Right ventricle myocardium superior (tissue), 1 donor: ENCODE results near the gene ABHD12. TPM values are rescaled to one million over a fixed set of nuclear protein-coding genes. Genes with fewer than 3 reads are reported as not detected.
"Not testable (repeated sequence)": the region's sequence is repeated elsewhere in the genome, so short reads cannot be mapped to it uniquely, and the experiment has no call there.

Experiments used
- ATAC-seq: fragments of 200-7000 bp; cut with Tn5 transposase; one replicate; pipeline ENCODE4 v1.9.1; 2020; ENCODE audit warnings: mild to moderate bottlenecking; ENCODE audit not compliant: poor library complexity
- DNase-seq: peaks from one replicate; pipeline ENCODE4 v3.0.0-alpha.2; 2020
- intact Hi-C: fragments of 100-400 bp; cut with DNase I; formaldehyde crosslinking; loops from one replicate; pipeline ENCODE4 v1.11.2; 2022
- total RNA-seq: library from RNA; stranded (reverse); fragmentation: NEBNext Ultra II Directional; extraction: Animal tissue kit (Norgen Biotek cat#: 25700); gene quantifications from one replicate; pipeline ENCODE4 v1.2.1, GENCODE V29; 2021
- donor health status: DM: no; HTN: yes; CAD: no; lungs with severe emphysema.

ABHD12 gene
- total RNA-seq, 1 donor from 2014 or later = 21.1 TPM

DNA sequence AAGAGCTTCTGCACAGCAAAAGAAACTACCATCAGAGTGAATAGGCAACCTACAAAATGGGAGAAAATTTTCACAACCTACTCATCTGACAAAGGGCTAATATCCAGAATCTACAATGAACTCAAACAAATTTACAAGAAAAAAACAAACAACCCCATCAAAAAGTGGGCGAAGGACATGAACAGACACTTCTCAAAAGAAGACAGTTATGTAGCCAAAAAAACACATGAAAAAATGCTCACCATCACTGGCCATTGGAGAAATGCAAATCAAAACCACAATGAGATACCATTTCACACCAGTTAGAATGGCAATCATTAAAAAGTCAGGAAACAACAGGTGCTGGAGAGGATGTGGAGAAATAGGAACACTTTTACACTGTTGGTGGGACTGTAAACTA lies 55.7 kb downstream of the ABHD12 start:
- DNase-seq, intact Hi-C loops, ATAC-seq: not testable (repeated sequence)

DNA sequence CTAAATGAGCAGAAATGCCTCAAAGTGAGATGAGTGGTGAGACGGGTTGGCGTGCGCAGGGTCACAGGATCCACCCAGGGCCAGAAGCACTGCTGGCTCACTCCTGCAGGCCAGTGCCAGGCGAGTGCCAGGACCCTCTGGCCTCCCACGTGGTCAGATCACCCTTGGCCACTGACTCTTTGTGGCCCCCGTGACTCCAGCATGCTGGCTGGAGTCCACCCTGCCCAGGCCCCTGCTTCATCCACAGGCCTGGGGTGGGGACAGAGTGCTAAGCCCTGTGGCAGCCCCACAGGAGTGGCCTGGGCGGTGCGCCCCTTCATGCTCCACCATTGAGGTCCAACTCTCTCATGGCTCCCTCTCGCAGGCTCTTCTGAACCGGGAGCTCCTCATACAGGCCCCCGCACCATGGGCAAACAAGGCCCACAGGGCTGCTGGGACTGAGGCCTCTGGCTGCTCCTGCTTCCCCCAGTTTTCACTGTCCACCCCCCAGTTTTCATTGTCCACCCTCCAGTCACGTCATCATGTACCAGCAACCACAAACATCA lies 61.6 kb downstream of the ABHD12 start:
- ATAC-seq = no peak
- DNase-seq = no peak
- intact Hi-C loops = no loop called here

DNA sequence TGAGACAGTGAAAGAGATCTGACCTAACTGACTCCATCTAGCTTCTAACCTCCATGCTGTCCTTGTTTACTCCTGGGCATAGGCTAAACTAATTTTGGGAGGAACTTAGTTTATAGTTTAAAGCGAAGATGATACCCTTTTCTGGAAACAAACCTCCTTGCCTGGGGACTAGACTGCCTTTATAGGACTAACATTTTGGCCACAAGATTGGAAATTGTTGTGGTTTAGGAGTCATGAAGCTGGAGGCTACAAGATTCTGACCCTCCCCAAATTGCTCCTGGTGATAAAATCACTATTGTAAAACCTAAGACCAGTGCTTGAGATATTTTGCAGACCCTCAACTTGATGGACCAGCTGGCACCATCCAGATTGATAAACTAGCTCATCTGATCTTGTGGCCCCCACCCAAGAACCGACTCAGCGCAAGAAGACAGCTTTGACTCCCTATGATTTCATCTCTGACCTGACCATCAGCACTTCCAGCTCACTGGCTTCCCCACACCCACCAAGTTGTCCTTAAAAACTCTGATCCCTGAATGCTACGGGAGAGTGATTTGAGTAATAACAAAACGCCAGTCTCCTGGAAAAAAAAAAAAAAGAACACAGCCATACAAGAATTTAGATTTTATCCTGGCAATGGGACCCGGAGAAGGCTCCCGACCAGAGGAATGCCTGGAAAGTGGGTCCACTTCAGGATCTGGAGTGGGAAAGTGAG lies 63.0 kb downstream of the ABHD12 start:
- ATAC-seq (no peak), DNase-seq (no peak)
- intact Hi-C loops = no loop called here

DNA sequence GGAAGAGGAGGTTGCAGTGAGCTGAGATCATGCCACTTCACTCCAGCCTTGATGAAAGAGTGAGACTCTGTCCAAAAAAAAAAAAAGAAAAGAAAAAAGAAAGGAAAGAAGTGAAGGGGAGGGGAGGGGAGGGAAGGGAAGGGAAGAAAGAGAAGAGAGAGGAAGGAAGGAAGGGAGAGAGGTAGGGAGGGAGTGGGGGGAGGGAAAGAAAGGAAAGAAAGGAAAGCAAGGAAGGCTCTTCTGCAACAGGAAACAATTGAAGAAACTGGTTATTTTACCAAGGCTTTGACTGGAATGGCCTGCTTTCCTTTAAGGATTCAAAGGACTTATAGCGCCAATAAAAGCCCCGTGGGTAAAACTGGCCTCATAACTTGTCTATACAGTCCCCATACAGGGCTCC lies 64.6 kb downstream of the ABHD12 start:
- DNase-seq (no peak), ATAC-seq (no peak)
- intact Hi-C loops = no loop called here

DNA sequence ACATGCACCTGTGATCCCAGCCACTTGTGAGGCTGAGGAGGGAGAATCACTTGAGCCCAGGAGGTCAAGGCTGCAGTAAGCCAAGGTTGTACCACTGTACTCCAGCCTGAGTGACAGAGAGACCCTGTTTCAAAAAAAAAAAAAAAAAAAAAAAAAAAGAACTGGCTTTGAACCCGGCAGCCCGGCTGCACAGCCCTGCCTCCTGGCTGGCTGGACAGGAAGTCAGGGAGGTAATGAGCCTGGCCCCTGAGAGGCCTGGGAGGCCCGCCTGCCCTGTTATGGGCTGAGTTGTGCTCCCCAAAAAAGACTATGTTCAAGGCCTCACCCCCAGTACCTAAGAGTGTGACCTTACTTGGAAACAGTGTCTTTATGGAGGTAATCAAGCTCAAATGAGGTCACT lies 65.6 kb downstream of the ABHD12 start:
- DNase-seq (no peak), ATAC-seq (no peak)
- intact Hi-C loops = no loop called here

DNA sequence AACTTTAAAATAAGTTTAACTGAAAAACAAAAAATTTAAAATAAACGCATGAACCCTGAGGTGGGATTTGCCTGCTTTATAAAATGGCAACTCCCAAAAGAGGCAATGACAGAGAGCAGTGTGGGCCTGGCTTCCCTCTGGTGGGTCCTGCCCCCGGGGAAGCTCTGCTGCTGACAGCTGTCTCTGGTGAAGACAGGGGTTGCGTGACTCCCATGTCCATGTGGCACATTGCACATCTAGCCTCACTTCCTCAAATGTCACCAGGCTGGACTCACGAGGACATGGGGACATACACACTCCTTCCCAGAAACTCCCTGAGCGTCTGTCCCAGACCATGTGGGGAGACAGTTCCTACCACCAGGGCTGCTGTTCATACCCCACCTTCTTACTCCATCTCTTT lies 66.2 kb downstream of the ABHD12 start:
- ATAC-seq (peak; percentile 70), DNase-seq (peak; percentile 71)
- intact Hi-C loops = no loop called here

DNA sequence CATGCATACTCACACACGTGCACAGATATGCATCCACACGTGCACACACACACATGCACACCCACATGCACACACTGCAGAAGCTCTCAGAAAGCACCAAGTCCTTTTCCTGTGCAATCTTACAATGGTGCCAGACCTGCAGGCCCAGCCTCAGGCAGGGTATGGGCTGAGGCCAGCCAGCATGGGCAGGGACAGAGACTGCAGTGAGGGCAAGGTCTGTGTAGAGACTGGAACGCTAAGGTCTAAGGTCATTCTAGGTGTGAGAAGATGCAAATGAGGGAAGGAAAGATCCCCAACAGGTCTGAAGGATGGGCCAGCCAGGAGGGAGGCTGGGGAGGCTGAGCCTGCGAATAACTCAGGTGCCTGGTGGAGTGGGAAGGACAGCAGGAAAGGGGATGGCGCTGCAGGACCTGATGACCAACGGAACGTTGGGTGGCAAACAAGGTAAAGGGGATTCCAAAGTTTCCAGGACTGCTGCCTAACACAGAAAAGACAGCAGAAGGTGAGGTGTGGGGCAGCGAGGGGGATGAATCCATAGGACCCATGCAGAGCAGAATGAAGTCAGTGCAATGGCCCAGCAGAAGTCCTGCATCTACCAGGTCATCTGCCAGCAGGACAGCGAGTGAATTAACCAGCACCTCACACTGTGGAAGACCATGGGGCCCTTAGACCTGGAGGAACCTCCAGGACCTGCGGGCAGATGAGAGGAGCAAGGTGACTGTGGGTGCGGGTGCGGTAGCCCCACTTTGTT lies 67.0 kb downstream of the ABHD12 start:
- intact Hi-C loops = no loop called here
- no peak for ATAC-seq
- DNase-seq = no peak

DNA sequence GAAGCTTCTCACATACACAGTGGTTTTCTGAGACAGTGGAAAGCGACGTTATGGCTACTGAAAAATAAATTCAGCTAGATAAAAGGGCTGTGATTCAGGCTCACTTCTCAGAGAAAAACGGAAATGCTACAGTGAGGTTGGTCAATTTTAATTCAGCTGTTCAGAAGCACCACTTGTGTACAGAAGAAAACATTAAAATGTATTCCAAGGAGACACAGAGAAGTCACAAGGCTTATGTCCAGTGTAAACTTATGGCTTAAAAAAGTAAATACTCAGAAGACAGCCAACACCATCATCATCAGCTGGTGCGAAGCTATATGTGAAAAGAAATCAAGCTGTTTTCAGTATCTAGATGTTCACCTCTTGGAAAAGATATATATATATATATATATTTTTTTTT lies 68.6 kb downstream of the ABHD12 start:
- DNase-seq (no peak), ATAC-seq (no peak)
- intact Hi-C loops = no loop called here

DNA sequence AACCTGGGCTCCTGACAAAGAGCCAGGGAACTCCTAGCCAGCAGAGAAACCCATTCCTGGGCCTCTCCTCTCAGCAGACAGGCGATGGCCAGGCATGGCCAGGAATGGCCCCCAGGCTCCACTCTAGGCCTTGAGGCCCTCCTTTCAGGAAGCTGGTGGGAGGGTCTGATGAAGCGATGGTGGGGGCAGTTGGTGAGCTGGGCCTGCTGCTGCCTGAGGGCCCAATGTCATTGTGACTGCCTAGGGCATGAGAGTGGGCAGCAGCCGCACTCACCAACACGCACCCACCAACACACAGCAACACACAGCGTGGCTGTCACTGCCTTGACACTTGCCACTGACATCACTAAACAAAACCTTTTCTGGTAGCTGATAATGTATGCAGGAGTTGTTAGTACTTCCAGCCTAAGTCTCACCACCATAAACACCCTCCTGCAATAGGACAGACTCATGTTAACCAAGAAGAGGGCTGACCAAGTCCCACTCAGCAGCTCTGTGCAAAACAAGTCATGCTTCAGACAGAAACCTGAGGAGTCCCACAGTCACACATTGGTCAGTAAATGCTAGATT lies 69.3 kb downstream of the ABHD12 start:
- ATAC-seq = no peak
- intact Hi-C loops = no loop called here
- DNase-seq = no peak

DNA sequence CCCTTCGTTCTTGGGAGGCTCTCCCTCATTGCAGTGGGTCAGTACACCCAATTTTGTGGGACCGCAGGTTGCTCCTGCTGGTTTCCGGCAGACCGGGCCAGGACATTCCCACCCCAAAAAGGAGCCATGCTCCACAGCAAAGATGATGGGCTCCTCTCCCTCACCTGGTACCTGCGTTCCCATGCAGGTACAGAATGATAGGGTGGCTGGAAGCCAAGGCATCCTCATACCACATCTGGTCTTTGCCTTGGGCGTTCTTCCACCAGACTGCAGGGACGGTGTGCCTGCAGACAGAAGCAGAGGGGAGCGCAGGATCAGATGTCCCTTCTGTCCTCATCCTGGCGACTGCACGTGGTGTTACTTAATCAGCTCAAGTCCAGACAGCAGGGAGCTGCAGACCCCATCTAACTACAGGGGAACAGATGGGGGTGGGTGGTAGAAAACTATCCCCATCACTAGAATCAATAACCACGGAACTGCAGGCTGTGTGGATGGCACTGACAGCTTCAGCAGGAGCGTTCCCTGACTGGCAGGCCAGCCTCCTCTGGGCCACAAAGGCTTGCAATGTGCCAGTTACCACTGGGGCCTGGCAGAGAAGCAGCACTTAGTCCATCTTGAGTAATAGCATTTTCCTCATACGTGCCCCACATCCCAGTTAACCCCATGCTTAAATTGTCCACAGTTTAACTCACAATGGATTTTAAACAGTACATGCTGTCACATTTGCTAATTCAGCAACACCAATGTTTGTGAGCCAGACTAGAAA lies 70.4 kb downstream of the ABHD12 start:
- ATAC-seq (no peak), DNase-seq (no peak)
- intact Hi-C loops = no loop called here

DNA sequence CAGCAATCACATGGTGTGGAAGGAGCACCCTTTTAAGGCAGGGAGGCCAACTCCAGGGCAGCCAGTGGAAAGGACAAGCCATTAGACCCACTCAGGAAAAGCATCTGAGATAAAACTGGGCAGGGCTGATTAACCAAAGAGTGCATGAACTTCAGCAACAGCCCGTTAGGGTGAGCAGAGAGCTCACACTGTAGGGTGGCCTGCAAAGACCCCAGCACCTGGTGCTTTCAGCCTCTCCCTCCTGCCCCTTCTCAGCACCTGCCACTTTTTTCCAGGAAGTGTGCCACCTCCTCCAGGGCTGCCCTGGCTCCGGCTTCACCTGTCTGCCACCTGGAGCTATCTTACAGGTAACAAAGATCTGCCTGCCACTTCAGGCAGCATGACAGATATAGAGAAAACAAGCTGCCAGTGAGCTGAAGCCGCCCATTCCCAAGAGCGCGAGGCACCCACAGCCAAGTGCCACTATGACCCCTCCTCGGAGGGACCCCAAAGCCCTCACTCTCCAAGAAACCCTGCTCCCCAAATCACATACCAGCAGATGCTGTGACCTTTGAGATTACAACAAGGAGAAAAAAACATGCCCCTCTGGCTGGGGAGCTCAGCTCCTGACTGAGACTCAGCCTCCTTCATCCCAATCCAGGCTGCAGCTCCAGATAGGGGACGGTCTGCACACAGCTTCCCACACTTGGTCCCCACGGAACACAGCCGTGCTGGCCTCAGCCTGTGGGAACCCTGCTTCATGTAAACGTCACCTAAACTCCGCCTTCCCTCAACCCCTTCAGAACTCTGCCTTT lies 71.2 kb downstream of the ABHD12 start:
- DNase-seq = no peak
- intact Hi-C loops = no loop called here
- ATAC-seq = peak; percentile 54

DNA sequence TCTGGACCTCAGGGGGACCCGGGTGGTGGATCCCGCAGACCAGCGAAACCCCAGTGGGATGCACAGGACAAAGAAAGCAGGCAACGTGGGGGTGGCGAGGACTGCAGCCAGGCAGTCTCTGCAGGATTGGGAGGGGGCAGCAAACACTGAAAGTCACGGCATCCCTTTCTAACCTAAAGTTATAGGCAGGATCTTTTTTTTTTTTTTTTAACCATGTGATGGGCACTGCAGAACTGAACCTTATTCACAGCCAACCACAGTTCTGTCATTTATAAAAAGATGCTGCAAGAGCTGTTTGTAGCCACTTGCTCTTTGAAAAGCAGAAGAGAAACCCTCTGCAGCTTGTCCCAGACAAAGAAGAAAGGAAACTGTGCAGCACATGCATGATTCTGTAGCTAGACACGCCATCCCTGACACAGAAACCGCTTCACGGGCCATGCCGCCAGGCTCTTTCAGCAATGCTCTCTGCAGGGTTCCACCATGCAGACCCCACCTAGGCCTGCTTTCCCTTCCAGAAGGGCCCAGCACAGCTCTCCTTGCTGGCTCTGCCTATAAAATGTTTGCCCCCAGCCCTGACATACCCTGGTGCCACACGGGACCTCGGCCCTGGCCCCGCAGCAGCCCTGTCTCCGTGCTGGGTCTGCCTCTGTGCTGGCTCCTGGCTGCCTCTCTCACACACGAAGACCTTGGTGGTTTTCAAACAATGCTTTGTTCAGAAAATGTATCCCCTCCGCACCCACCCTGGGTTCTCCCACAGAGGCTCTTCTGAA lies 72.0 kb downstream of the ABHD12 start:
- intact Hi-C loops = no loop called here
- ATAC-seq (peak; percentile 53), DNase-seq (no peak)

DNA sequence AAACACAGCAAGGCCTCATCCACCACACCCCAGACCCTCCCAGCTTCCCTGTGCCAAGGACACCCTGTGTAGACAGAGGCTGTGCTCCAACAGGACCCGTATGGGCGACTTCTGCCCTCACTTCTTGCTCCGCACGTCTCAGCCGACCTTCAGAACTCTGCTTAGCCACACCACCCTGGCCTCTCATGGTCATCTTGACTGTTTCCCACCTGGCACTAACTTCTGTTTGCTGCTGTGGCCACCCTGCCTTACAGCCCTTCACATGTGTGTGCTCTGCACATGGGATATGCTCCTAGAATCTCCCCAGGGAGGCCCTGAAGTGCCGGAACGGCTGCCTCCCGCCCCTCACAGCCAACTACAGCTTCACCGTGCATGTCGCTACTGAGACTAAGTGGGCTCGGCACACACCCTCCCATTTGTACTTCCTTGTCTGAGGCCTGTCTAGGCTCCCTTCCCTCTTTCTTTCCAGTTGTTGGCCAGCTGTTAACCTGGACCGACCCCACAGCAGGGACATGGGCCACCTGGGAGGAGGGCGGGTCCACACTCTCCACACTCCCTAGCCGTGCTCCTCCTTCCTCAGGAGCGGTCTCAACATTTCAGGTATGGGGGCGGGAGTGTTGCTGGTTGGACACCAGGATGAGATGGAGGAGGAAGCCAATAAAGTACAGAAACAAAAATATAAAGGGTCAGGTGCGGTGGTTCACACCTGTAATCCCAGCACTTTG lies 73.1 kb downstream of the ABHD12 start:
- ATAC-seq (no peak), DNase-seq (no peak)
- intact Hi-C loops = no loop called here

DNA sequence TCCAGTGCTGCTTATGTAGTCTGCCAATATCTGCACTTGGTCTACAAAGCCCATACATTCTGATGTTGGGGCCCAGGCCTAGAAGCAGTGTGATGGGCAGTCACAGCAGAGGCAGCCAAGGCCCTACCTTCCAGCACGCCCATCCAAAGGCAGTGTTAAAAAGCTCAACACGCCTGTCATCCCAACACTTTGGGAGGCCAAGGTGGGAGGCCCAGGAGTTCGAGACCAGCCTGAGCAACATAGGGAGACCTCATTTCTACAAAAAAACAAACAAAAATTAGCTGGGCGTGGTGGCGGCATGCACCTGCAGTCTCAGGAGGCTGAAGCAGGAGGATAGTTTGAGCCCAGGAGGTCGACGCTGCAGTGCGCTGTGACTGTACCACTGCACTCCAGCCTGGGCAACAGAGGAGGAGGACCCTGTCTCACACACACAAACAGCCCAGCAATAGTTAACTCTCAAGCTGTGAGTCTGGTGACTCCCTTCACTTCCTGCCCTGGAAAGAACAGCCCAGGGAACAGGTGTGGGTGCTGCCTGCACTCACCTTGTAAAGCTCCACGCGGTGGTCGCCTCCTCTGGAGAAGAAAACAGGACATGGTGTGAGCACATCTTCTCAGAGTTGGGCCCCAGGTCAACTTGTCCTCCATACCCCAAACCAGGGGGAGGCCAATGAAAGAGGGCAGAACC lies 74.0 kb downstream of the ABHD12 start:
- no peak for ATAC-seq
- intact Hi-C loops = no loop called here
- no peak for DNase-seq

DNA sequence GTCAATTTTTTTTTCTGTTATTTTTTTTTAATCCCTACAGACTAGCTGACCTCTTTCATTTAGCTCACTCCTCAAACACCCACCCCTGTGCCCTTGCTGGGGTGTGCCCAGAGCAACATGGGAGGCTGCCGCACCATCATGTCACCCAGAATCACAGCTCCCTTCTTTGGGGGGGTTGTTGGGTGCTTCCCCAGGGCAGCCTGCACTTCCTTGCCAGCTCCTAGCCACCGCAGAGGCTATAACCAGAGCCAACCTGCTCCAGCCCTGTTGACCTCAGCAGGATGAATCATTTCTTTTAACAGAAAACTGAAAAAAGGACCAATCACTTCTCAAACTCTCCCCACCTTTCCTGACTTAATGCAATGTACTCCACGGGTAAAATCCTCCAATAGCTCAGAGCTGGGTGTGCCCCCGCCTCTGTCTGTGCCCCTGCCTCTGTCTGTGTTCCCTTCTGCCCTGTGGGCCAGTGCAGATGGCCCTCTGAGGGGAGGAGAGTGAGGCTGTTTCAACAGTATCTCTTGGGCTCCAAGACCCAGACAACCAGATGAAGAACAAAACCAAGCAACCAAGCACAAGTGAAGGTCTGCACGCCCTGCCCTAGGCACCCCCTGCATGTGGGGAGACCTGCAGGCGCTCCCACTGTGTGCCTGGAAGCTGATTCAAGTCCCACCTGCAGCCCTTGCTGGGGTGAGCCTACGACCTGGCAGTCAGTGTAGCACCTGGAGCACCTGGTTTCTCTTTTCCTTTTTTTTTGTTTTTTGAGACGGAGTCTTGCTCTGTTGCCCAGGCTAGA lies 75.0 kb downstream of the ABHD12 start:
- no peak for ATAC-seq
- intact Hi-C loops = no loop called here
- DNase-seq = no peak
